Measurements from ENCODE around the gene SRM.
A peak's percentile ranks its signal among the peaks of the same experiment; 100 is the strongest.
"Not testable (repeated sequence)": the region's sequence is repeated elsewhere in the genome, so short reads cannot be mapped to it uniquely, and the experiment has no call there.

SRM gene

DNA sequence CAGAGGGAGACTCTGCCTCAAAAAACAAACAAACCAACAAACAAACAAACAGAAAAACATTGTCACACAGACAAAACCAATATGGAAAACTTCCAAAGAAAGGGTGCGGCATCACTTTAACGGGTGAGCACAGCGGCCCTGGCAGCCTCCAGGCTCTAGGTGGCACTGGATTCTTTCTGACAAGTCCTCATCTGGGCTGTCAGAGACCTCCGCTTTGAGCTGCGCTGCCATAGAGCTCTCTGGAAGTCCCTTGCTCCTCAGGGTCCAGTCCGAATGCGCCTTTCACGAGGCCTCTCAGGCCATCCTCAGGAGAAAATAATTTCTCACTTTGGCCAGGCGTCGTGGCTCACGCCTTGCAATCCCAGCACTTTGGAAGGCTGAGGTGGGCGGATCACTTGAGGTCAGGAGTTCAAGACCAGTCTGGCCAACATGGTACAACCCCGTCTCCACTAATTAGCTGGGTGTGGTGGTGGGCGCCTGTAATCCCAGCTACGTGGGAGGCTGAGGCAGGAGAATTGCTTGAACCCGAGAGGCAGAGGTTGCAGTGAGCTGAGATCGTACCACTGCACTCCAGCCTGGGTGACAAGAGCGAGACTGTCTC, 4.2 kb upstream of the SRM start:
- DNase-seq: peak; percentile 29

DNA sequence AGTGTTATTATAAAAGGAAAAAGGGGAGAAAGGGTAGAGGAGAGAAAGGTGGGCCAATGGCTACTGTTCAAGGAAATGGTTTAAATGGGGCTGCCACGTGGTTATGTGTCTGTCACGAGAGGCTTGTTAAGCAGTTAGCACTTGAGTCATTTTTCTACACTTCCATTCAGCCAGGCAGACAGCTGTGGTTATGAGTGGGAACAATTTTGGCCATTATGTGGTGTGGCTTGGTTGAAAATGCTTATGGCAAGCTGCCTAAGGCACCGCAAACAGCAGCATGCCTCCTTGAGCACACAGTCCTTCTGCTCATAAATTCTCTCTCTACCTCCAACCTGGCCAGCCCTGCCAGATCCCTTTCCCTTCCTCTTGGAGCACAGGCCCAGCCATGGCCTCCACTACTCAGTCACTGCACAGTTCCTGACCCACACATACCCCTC, 3.2 kb upstream of the SRM start:
- peak; percentile 62 for DNase-seq

DNA sequence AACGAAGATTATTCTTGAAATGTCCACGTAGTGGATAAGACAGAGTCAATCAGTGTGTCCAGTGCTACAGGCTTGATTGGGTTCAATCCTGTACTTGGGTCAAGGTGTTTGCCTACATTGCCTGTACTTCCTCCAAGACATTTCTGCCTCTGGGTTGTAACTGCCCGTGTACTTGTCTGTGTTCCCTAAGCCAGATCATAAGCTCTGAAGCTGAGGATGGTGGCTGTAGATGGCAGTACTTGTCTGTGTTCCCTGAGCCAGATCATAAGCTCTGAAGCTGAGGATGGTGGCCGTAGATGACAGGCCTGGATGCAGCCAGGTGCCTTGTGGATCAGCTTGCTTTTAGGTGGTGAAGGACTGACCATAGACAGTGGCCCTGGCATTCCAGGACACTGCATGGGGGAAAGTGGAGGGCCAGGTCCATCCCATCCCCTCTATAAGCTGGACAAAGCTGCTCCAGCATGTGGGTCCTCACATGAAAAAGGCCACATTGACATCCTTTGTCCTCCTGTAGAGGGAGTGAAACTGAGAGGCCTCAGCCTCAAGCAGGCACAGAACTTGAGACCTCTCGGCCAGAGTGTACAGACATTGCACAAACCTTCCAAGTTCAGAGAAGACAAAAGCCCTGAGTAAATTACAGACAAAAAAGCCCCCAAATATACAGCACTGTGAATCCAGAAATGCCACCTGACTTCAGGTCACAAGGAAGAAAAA, 2.0 kb upstream of the SRM start:
- no peak for DNase-seq

DNA sequence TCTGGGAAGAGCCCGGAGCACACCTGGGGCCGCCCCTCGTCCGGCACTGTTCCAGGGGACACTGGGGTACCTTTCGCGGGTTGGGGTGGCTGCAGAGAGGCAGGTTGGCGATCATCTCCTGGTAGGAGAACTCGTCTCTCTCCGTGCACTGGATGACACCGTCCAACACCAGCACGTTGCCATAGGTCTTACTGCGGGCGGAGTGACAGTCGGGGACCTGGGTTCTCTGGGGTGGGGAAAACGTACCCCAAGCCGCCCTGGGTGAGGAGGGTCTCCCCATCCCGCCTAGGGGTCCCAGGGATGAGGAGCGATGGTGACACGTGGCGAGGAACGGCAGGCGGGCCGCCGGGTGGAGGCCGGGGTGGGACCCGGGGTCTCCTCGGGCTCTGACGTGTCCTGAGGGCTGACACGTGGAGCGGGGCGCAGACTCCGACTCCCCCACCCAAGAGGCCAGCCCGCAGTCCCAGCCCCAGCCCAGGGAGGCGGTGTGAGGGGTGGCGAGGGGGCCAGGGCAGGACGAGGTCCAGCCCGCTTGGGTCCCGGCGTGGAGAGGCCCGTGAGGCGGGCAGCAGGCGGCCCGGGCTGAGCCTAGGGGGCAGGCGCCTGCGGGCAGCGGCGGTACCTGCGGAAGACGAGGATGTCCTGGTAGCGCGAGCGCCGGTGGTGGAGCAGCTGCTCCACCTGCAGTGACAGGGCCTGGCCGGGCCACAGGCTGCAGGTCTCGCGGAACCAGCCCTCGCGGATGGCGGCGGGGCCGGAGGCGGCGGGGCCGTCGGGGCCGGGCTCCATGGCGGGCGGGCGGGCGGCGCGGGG, 457 bp downstream of the SRM start:
- DNase-seq: no peak

GRCh38 chr1:11058595-11059154, 1.1 kb downstream of the SRM start:
- no peak for DNase-seq

DNA sequence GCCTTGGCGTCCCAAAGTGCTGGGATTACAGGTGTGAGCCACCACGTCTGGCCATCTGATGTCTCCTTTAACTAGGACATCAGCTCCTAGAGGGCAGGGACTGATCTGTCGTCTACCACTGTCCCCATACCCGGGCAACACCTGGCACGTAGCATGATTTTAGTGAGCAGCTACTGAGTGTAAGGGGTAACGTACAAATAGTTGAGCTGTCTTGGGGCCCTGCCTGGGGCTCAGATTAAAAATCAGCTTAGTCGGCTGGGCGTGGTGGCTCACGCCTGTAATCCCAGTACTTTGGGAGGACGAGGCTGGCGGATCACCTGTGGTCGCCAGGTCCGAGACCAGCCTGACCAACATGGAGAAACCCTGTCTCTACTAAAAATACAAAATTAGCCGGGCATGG, 1.8 kb downstream of the SRM start:
- DNase-seq: no peak

GRCh38 chr1:11057477-11057876, 2.3 kb downstream of the SRM start:
- no peak for DNase-seq

GRCh38 chr1:11056504-11056903, 3.3 kb downstream of the SRM start:
- no peak for DNase-seq

- DNase-seq: no peak
Measured at GRCh38 chr1:11055676-11056075, 4.1 kb downstream of the SRM start.

GRCh38 chr1:11054666-11055065, 5.2 kb downstream of the SRM start:
- DNase-seq: no peak

DNA sequence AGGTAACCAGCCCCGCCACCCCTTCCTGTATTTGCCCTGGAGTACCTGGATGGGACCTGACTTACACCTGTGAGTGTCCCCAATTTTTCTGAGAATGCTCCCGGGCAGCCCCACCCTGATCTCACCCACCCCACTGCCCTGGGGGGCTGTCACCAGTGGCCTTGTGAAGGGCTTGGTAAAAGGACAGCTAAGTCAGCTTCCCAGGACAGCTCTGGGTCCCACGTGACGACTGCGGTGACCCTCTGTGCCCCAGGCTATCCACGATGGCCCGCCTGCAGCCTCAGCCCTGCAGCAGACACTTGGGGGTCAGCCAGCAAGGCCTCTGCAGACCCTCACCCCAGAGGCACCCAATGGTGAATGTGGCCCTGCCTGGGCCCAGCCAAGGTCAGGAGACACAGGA, 5.6 kb downstream of the SRM start:
- no peak for DNase-seq

DNA sequence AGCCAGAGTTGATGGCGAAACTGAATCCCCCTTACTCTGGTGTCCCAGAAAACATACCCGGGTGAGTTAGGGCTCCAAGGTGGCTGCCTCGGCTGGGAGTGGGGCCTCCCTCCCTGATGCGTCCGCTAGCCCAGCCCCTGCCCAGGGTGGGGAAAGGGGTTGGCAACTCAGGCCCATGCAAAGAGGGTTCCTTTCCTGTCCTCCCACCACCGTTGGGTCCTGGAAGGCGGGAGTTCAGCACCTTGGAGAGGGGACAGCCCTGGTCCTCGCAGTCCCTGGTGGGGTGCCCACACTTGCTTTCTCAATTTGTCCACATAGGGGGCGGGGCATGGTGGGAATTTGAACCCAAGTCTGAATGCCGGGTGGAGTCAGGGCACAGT, 6.1 kb downstream of the SRM start:
- peak; percentile 52 for DNase-seq

DNA sequence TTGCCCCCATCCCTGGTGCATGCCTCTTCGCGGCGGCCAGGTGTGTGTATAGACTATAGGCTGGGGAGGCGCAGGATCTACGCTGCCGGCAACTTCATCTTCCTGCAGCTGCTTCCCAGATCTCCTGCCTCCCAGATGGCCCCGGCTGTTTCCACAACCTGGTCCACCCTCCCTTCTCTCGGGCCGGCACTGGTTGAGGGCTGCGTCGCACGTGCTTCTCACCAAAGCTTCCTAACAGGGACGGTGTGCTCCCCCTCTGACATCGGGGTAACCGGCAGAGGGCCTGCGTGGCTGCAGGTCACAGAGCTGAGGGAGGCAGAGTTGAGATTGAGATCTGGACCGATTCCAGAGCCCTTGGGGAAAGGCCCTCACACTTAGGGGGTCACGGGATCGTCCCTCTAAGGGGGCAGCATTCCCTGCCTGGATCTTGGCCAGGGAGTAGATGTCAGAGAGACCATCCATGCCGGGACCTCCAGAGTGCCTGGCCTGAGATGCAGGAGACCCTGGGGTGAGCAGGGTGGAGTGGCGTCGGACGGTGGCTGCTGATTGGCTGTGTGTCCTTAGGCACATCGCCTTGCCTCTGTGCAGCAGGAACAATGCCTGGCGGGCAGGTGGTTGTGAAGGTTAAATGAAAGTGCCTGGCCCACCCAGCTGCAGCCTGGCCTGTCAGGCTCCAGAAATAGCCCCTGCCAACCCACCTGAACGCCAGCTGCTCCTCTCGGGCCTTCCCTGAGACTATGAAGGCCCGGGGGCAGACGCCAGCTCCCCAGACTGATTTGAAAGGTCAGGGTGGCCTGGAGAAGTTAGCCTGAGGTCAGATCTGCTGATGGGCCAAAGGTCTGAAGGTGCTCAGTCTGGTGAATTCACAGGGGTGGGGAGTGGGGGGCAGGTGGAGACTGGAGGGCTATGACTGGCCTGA, 6.7 kb downstream of the SRM start:
- DNase-seq: no peak

GRCh38 chr1:11051781-11052511, 7.9 kb downstream of the SRM start:
- no peak for DNase-seq

DNA sequence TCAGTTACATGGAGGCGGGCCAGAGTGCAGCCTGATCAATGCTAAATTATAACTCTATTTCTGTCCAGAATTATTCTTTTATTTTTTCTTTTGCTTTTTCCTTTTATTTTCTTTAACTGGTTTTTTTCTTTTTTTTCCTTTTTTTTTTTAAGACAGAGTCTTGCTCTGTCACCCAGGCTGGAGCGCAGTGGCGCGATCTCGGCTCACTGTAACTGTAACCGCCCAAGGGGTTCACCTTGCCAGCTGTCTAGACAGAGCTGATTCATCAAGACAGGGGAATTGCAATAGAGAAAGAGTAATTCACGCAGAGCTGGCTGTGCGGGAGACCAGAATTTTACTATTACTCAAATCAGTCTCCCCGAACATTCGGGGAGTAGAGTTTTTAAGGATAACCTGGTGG, 8.7 kb downstream of the SRM start:
- not testable (repeated sequence) for DNase-seq

DNA sequence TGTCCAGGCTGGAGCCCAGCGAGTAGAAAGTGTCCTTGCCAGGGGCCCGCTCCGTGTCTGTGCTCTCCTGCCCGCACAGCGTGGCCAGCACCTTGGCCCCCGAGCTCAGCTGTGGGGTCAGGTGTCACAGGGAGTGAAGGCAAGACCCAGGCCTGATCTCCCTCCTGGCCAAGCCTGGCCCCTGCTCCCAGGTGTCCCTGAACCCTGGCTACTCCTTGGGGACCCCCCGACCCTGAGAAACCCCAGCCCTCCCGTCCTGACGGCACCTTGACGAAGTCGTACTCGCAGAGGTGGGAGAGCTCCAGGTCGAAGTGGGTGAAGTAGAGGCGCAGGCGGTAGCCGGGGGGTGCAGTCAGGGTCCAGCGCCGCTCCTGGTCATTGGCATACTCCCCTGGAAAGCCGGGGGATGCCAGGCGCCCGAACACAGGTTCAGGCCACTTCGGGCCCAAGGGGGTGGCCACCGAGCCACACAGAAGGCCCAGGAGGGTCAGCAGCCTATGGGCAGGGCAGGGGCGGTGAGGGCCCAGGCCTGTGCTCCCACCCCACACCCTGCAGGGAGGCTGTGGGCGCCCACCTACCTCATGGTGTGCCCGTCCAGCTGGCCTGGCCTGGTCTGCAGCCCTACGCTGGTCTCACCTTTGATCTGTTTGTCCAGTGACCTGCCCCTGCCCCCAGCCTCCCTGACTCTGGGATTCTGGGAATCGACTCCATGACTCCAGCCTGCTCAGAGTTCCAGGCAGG, 13.0 kb downstream of the SRM start, which contains the start of gene MASP2:
MASP2 (minus strand) TSS at position 615 of the 741 bp plus-strand sequence; CDS start at position 583, 32 bp downstream.
- DNase-seq: peak; percentile 18

GRCh38 chr1:11046270-11046566, 13.6 kb downstream of the SRM start:
- peak; percentile 14 for DNase-seq

GRCh38 chr1:11045428-11046269, 14.2 kb downstream of the SRM start:
- DNase-seq: peak; percentile 17

DNA sequence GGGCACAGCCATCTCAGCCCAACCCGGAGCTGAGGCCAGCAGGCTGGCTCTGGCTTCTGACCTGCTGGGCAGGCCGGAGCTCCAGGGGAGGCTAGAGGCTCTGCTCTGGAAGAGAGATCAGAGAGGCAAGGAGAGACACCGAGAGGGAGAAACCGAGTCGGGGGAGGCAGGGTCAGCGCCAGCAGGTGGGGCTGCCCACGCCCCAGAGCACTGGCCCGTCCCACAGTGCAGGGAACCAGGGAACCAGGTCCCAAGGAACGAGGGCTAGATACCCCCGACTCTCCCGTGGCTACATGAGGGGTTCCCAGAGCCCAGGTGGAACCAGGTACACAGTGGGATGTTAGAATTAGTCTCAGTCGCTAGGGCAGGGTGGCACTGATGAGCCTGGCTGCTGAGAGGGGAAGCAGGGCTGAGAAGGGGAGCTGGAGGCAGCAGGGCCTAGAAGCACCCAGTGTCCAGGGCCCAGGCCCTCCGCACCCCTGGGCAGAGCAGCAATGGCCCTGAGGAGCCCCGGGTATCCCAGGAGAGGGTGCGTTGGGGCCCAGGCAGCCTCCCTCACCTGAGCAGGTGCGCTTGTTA, 14.9 kb downstream of the SRM start:
- no peak for DNase-seq
